ENCODE measurements around the gene CBFA2T3.

CBFA2T3 gene

DNA sequence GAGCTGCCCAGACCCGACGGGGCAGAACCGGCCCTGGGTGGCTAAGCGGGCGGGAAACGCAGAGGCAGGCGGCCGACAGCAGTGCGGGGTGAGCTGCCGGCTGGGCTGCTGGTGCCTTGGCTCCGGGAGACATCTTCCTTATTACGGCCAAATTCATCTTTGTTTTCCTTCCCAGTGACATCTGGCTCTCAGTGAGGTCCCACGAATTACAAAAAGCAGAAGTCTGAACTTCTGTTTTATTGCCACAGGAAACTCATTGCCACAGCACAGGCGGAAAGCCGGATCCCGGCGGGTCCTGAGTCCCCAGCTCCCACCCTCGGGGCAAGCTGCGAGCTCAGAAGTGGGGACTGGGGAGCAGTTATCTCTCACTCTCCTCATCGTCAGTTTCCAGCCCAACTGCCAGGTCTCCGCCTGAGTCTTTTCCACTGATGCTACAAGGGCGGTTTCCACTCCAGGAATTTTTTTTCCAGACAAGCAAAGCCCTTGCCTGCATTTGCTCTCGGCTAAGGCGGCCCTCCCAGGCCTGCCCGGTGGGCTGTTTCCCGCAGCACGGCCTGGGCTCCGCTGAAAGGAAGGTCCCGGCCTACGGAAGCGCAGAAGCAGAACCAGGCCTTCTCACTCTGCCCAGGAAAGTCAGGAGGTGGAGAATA is 40.3 kb downstream of the CBFA2T3 start:
- DNase-seq, result no peak

DNA sequence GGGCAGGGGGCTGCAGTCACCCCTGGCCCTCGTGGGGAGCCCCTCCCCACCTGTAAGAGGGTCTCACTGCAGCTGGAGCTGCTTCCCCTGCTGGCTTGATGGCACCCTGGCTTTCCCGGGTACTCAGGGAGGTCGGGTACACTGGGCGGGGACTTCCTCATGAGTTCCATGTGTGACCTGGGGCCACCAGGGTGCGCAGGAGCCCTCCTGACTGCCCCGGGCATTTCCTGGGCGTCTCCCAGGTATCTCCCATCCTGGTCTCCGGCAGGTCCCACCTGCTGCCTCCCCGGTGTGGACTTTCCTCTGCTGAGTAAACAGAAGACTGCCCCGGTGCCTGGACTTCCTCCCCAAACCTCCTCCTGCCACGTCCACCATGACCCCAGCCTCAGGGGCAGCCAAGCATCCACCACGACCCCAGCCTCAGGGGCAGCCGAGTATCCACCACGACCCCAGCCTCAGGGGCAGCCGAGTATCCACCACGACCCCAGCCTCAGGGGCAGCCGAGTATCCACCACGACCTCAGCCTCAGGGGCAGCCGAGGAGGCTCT is 40.9 kb downstream of the CBFA2T3 start:
- no peak for DNase-seq

DNA sequence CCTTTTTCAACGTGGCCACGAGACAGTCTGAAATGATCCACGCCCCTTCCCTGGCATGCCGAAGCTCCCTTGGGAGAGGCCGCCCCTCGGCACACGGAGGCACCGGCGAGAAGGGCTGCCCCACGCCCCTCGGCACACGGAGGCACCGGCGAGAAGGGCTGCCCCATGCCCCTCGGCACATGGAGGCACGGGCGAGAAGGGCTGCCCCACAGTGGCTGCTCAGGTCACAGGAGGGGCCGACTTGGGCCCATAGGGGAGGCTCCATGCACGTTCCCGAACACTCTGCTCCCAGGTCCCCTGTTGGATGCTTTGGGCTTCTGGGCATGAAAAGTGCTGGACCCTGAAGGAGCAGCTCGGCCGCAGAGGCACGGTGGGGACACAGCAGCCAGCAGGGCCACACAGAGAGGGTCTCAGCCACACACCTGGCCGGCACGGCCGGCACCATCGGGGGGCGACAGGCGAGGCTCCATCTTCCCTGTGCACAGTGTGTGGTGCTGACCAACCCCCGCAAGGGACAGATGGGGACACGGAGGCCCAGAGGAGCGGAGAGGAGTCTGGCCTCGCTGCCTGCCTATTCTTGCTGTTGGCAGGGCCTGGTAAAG is 42.8 kb downstream of the CBFA2T3 start:
- no peak for DNase-seq

DNA sequence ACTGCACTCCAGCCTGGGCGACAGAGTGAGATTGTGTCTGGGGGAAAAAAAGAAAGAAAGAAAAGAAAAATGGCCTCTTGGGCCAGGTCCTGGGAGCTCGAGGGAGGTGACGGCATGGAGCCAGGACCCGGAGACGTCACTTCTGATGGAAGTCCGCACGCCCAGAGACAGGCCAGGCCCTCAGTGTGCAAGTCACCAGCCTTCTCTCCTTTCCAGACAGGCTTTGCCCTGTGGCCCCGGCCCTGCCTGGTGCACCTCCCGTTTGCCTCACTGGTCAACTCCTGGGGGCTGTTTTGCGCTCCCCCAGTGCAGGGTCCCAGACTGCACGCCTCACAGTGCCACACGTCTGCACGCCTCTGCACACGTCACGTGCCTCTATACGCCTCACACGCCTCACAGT is 44.1 kb downstream of the CBFA2T3 start:
- no peak for DNase-seq

DNA sequence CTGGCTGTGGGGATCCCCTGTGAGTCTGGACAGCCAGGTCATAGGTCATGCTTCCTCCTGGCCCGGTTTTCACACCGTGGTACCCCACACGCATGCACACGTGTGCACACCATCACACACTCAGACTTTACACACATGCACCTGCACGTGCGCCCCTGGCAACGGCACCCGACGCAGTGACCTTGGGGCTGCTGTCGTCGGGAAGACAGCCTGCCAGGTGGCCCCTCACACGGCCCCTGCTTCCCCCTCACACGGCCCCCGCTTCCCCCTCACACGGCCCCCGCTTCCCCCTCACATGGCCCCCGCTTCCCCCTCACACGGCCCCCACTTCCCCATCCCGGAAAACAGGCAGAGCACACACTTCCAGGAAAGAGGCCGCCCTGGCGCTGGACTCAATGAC is 45.1 kb downstream of the CBFA2T3 start:
- no peak for DNase-seq

DNA sequence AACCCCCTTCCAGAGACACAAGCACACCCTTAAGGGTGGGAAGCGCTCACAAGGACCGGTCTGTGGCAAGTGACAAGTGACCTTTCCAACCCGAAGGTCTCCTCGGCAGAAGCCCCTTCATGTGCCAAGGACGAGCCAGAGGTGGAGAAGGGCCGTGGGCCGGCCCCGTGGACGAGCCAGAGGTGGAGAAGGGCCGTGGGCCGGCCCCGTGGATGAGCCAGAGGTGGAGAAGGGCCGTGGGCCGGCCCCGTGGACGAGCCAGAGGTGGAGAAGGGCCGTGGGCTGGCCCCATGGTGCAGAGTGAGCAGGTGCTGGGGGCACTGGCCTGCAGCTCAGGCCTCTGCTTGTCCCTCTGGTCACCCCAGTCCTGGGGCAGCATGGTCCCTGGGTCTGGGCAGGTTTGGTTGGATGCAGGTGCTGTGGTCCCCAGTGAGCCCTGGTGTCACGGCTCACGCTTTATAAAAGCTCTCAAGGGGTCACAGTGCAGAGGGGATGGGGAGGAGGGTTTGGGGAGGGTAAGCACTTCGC is 45.6 kb downstream of the CBFA2T3 start:
- DNase-seq, result no peak

DNA sequence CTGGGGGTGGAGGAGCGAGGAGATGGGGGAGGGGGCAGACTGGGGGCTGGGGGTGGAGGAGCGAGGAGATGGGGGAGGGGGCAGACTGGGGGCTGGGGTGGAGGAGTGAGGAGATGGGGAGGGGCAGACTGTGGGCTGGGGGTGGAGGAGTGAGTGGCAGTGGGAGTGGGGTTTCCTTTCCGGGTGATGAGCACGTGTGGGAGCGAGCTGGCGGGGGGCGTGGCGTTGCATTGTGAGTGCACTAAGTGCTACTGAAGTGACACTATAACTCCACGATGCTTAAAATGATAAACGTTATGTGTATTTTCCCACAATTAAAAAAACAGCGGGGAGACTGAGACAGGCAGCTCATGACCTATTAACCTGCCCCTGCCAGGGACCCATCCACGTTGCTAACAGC is 46.3 kb downstream of the CBFA2T3 start:
- DNase-seq, result no peak

DNA sequence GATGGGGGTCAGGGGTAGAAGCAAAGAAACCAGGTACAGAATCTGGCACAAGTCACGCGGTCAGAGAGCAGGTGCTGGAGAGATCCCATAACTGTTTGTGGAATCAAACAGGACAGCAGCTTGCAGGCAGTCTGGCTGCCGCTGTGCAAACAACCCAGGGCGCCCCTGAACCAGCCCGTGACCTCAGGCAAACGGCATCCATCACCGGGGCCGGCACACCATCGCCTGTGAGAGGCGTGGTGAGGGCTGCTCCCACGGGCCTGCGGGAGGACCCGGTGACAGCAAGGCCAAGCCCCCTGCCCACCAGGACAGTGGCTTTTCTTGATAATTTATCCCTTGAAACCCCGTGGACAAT is 47.9 kb downstream of the CBFA2T3 start:
- DNase-seq, result no peak

DNA sequence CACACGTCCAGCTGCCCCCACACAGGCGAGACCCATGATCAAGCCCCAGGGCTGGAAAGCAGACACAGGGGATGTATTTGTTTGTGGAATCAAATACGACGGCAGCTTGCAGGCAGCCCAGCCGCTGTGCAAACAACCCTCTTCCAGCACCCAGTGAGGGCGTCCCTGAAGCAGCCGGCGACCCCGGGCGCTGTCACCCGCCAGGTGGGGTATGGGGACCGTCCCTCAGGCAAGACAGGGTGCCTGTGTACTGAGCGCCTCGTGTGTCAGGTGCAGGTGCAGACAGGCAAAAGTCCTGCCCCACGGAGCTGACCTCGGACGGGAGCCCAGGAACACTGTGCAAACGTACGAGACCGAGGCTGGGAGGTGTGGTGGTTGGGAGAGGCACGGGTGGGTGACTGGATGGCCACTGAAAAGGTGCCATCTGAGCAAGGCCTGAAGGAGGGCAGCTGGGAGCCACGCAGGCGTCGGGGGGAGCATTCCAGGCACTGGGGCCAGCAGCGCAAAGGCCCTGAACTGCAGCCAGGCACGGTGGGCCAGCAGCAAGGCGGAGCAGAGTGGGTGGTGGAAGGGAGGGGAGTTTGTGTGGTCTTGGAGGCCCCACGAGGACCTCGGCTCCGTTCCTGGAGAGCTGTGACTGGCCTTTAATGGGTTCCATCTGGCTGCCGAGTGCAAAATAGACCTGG is 48.5 kb downstream of the CBFA2T3 start:
- DNase-seq, result no peak

DNA sequence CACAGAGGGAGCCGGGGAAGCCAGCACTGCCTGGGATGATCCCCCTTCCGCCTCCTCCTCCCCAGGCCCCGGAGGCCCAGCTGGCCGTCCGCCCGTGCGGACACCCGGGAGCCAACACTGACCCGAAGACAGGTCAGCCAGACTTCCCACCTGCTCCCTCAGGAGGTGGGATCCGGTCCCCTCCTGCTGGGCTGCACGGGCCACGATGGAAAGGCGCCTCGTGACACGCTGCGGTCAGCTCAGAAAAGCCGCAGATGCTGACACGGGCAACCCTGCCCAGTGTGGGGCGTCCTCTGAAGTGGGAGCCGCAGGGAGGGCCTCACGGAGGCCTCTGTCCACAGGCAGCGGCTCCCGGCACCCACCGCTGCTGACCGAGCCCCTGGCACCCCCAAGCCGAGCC is 49.3 kb downstream of the CBFA2T3 start:
- DNase-seq, result no peak

DNA sequence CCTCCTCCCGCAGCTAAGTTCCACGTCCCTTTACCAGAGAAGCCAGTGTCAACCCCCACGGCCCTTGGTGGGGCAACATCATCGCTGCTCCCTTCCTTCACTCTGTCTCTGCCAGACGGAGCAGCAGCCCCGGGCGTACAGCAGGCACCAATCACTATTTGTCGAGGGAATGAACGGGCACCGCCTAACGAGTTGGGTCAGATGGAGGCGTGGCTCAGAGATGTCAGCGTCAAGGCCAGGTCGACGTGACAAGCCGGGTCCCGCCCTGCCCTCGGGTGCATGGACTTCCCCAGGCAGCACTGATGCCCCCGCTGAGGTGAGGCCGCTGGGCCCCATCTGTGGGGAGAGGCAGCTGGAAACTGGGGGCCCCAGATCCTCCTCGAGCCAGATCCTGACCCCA is 50.0 kb downstream of the CBFA2T3 start:
- DNase-seq, result no peak

DNA sequence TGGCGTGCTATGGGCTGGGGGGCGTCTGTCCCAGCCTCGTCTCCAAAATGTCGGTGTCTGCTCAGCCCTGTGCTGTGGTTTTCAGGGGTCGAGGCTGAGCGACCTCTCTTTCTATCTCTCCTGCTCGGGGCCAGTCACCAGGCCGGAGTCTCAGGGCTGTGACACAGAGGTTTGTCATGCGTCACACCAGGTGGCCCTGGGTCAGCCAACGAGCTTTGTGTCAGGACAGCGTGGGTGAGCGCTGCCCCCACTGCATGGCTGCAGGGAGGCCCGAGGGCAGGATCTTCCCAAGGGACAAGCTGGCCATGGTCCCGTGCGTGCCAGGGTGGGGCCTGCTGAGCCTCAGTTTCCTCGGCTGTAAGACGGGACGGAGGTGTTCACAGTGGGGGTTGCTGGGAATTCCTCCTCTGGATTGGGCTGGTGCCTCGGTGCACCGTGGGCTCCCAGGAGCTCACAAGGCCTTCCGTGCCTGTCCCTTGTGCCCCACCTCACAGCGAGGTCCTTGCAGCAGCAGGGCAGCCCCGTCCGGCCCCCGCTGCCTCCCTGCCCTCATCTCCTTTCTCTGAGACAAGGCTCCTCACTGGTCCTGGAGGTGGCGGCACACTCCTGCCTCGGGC is 50.5 kb downstream of the CBFA2T3 start:
- DNase-seq, result no peak

DNA sequence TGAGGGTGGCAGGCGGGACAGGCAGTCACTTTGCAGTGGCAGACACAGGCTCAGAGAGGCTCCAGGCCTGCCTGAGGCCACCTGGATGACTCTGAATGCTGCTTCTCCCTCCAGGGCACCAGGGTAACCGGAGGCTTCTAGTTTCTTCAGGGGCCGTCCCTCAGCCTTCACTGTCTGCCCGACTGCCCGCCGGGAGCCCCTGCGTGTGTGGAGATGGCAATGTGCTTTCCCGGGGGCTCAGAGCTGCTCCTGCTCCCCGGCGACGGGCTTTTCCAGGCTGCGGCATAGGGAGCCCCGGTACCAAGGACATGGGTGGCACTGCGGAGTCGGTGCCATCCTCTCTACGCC is 51.5 kb downstream of the CBFA2T3 start:
- DNase-seq, result no peak

DNA sequence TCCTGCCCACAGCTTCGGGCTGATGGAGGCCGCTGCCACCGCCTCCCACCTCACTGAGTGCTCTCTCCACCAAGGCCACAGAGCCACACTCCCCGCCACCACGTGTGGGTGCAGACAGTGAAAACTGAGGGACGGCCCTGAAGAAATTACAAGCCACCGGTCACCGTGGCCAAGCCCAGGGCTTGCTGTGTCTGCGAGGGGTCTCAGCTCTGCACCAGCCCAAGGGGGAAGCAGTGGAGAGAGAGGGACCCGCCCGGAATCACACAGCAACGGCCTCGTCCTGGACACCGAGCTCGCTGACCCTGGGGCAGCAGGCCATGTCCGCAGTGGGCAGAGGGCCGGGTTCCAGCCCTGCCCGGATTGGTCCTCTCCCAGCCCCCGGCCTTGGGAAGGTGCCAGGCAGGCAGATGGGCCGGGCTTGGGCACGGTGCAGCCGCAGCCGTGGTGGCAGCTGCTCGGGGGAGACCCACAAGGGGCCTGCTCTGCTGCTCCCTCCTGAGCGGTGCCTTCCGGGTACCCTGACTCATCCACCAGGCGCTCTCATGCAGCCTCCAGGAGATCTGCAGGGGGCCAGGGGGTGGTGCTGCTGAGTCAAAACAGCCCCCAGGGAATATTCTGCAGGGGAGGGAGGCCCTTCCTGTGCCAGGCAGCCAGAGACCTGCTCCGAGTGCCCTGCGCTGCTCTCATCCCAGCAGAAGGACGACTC is 52.0 kb downstream of the CBFA2T3 start:
- no peak for DNase-seq

DNA sequence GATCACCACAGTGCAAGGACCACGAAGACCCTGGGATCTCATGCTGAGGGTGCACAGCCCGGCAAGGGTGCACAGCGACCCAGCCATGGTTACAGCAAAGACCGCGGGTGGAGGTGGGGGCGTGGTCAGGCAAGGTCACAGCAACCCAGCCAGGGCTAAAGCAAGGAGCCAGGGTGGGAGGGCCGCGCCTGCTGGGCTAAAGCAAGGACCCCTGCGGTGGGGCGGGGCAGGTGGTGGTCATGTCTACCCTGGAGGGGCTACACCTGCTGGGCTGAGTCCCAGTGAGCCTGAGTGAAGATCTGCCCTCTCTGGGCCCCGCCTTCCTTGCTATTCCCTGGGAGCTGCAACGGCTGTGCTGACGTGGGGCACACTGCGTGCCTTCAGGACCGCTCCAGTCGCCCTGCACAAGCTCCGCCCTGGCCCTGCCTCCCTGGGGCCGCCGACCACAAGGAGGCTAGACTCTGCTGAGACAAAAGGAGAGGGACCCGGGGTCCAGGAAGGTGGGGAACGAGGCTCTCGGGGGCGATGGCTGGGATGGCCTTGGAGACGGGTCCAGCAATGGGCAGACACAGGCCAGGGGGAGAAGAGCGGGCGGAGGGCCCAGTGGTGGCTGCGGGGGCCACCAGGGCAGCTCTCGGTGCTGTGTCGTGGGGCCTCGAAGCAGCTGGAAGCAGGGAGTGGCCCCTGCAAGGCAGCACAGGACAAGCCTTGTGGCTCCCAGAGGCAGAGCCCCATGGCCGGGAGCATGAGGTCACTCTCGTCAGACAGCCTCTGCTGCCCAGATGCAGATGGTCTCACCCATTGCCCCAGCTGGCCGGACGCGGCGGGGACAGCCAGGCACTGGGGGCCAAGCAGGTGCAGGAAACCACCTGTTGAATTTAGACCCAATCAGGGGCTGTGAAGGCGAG is 52.8 kb downstream of the CBFA2T3 start:
- DNase-seq, result no peak

DNA sequence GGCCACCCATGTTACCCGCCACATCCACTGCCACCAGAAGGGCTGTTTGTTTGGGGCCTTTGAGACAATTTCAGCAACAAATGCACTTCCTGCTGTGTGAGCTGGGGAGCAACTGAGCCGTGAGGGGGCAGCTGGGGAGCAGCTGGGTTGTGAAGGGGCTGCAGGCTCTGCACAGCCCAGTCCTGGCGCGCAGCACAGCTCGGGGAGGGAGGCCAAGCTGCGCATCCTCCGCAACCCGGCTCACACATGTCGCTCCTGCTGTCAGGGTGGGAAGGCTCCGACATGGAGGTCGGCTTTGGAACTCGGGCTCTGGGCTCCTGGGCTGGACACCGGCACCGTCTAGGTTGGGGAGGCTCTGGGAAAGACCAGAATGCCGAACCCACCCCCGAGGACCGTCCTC is 53.6 kb downstream of the CBFA2T3 start:
- DNase-seq, result no peak

DNA sequence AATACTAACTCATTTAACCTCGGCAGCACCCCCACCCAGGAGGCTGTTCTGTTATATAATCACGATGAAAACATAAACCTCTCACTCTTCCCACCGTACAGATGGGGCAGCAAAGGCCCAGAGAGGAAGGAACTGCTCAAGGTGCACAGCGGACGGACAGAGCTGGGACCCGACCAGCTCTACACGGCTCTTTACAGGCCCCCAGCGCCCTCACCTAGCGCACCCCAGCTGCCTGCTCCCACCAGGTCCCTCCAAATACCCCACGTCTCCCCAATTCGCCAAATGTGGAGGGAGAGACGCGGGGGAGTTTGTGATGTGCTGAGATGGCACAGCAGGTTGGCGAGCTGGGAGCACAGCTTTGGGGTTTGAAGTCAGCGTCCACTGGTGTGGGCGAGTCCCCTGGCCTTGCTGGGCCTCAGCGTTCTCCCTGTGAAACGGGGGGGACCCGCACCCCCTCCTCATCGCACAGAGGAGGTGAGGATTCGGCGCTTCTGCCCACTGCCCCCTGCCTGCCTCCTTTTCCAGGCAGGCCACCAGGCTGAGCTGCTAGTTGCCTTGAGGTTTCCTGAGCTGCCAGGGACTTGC is 54.1 kb downstream of the CBFA2T3 start:
- DNase-seq, result no peak

DNA sequence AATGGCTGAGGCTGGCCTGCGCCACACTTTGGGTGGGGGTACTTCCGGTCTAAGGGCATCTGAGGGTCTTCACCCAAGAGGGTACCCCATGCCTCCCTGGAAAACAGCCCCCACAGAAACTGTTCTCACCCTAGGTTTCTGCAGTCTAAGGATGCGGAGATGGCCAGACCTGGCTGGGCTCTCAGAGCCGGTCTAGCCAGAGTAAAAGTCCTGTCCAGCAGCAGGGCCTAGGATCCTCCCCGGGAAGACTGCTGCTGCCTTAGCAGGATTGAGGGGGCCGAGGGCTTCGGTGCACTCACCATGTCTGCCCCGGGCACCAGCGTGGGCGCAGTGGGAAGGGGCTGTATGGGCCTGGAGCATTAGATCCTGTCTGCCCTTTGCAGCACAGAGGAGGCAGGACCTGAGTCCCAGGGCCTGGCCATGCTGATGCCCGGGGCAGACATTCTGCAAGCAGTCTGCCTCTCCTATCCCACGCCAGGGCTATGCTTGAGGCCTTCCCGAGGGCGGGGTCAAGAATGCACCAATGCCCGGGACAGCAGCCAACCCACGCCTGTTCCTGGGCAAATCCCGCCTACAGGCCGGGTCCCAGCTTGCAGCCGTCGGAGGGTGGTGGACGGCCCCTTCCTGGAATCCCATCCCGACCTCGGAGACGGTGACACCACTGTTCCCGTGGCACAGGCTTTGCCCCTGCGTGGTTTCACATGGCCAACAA is 54.7 kb downstream of the CBFA2T3 start:
- DNase-seq, result no peak

DNA sequence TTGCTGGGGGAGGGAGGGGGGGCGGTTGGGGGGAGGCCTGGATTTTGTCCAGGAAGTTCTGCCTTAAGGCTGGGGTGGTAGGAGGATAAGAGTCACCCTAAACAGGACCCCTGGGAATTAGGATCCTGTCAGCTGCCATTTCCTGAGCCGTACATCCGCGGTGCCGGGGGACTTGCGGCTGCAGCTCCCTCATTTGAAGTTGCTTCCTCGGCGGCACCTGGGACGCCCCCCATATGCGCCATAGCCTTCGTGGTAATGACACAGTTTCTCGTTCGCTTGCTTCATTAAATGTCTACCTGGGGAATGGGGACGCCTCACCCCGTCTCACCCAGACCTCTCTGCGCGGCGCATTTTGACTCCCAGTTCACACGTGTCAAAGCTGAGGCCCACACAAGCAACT is 55.4 kb downstream of the CBFA2T3 start:
- DNase-seq, result no peak

DNA sequence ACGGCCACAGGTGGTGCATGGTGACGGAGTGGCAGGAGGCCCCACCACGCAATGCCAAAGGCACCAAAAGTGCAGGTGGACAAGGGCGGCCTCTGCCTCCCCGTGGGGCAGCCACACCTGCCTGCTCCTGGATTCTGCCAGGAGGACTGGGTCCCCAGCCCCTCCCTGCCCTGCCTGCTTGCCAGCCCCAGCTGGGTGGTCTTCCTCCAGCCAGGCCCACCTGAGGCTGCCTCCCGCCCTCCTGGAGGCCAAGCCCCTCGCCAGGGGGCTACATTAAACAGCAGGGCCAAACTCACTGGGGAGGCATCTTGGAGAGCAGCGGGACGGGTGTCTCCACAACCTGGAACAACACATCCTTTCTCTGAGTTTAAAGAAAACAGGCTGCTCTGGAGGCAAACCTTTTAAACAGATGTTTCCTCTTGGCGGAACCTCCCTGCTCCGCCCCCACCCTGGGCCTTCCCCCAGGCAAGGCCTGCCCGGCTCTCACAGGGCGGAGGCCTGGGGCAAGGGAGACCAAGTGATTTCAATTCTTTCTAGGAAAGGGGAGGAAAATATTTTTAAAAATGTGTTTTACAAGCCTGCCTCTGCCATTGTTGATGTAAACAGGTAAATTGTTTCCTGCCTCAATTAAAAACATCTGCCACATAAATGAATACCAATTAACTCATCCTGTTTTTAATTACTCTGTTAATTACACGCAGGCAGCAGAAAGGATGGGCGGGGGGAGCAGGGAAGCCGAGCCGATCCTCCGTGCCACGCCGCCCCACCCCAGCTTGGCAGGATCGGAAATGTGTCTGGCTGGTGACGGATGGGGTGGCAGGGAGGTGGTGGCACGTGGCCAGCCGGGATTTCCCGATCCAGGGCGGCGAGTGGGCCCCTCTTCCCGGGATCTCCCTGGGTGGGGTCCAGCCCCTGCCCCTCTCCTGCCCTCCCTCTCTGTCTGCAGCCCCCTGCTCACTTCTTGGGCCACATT is 56.1 kb downstream of the CBFA2T3 start:
- no peak for DNase-seq

Measured in NCI-H187 treated with DMSO at 0.1 percent for 48 hours (cell line).